ENCODE data around the gene SPRED2.

GRCh38 chr2:65293376-65293775 lies 139.0 kb downstream of the SPRED2 start:
- no peak for TF ChIP-seq CTCF (IDR thresholded peaks at IDR 0.05; ENCODE audit: borderline replicate concordance, extremely low read depth, low read length, poor library complexity, severe bottlenecking)
- TF ChIP-seq EZH2 (IDR thresholded peaks at IDR 0.05; ENCODE audit: borderline replicate concordance, low read depth, low read length, severe bottlenecking) = no peak

Data from DND-41 (cell line).